GM10266 (cell line): ENCODE results near the gene TMC4.
A peak's percentile ranks its signal among the peaks of the same experiment; 100 is the strongest.

Experiments
- DNase-seq: peaks from one replicate; pipeline ENCODE4 v3.0.0; 2012; ENCODE audit errors: extremely low spot score
- CTCF ChIP-seq: IDR thresholded peaks from 2 replicates; pipeline ENCODE4 v1.5.1; 2012; ENCODE audit warnings: mild to moderate bottlenecking, low read depth; ENCODE audit not compliant: control insufficient read depth, insufficient read depth; ENCODE audit errors: missing control alignments

Gene TMC4

DNA sequence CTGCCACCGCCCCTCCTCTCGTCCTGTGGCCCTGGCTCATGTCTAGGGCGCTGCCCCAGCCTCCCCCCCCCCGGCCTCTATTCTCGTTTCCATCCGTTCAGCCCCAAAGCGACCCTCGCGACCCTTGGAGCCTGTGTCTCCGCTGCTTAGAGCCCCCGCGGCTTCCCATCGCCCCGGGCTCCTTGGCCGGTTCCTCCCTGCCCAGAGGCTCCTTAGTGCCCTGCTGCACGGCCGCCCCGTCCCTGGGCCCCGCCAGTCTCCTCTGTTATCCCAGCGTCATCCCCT, 44.6 kb downstream of the TMC4 start:
- no peak for DNase-seq
- TF ChIP-seq CTCF: no peak

GRCh38 chr19:54127688-54128440, 45.1 kb downstream of the TMC4 start:
- no peak for DNase-seq
- no peak for TF ChIP-seq CTCF

DNA sequence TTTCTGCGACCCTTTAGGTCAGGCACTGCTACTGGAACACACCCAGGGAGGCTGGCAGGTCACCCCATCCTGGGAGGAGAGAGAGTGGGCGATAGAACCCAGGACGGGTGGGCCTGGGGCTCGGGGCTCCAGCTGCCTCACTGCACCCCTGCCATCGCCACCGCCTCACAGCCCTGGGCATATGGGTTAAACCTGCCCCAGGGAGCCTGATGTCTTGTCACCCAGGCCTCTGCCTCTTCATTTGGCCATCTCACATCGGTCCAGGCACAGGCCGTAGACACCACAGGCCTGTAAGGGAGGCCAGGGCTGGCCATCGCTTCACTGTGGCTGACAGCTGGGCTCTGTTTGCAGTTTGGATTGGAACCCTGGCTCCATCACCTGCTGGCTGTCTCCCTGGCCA, 47.2 kb downstream of the TMC4 start:
- TF ChIP-seq CTCF: no peak
- no peak for DNase-seq

DNA sequence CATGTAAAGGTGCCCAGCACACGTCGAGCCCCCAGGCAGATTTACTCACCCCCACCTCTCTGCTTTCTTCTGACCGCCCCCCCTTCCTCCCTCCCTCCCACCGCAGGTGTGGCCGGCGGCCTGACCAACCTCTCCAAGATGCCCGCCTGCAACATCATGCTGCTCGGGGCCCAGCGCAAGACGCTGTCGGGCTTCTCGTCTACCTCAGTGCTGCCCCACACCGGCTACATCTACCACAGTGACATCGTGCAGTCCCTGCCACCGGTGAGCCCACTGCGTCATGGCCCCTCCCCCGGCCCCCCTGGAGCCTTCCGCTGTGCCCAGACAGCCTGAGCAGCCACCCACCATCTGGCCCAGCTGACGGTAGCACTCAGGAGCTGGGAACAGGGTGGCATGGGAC, 48.6 kb downstream of the TMC4 start:
- TF ChIP-seq CTCF: no peak
- DNase-seq: no peak

- TF ChIP-seq CTCF: no peak
- DNase-seq: no peak
Observed at GRCh38 chr19:54123682-54124081, 49.3 kb downstream of the TMC4 start.

DNA sequence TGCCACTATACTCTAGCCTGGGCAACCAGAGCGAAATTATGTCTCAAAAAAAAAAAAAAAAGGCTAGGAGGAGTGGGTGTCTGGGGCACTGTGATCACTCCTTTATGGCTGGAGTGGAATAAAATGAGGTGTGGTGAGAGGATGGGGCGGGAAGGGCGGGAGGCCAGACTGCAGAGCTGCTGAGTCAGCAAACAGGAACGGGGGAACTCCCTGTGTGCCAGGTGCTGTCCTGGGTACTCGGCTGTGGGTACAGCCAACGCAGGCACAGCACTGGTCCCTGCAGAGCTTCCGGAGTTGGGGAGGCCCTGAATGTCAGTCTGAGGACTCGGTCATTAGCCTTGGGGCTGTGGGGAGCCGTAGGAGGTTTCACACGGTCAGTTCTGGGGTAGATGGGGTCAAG, 51.7 kb downstream of the TMC4 start:
- no peak for TF ChIP-seq CTCF
- DNase-seq: no peak

DNA sequence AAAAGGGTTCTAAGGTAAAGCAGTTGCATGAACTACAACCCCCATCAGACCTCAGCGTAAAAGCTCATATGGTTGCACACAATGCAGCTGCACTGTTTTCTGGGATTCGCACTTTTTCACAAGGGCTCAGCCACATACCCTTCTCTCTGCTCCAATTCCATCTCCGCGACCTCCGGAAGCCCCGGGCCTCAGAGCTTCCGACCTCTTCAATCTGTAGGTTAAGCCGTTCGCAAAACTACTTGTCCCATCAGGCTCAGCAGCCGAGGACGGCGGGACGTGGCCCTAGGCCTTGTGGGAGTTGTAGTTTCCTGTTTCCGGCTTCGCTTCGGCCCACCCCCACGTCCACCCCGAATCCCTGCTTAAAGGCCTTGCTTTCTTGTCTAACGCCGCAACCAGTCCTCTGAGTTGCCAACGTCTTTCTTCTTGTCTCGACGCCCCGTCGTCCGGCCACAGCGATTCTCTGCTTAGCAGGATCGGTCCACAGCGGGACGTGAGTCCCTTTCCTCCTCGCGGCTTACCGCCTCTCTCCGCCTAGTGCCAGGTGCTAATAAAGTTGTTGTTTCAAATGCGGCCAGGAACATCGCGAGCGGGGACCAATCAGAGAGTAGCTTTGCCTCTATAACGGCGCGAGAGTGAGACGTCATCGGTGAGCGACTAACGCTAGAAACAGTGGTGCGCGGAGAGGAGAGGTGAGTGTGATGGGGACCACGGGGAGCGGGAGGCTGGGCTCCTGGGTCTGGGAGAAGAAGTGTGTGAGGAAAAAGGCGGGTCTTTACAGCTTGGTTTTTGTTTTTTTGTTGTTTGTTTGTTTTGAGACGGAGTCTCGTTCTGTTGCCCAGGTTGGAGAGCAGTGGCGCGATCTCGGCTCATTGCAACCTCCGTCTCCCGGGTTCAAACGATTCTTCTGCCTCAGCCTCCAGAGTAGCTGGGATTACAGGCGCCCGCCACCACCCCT, 57.6 kb downstream of the TMC4 start, which contains the start of the genes PRPF31 and TFPT:
Gene PRPF31 (plus strand): TSS at position 646 of the 955 bp plus-strand sequence. CDS start 2,525 bp downstream, outside the sequence.
Gene TFPT (minus strand): TSS at position 549 of the 955 bp plus-strand sequence. CDS start 388 bp downstream, at position 161.
- DNase-seq: peak; percentile 97
- no peak for TF ChIP-seq CTCF
